ENCODE data around the gene NDUFAF5. TPM values are rescaled to one million over a fixed set of nuclear protein-coding genes. Genes with fewer than 3 reads are reported as not detected.

NDUFAF5 gene
- total and polyA plus RNA-seq, 2 of the 8 experiments (the other 6 are each of a cell fraction or from before 2014, with no cell fraction given), result 11.8 to 32.3 TPM

DNA sequence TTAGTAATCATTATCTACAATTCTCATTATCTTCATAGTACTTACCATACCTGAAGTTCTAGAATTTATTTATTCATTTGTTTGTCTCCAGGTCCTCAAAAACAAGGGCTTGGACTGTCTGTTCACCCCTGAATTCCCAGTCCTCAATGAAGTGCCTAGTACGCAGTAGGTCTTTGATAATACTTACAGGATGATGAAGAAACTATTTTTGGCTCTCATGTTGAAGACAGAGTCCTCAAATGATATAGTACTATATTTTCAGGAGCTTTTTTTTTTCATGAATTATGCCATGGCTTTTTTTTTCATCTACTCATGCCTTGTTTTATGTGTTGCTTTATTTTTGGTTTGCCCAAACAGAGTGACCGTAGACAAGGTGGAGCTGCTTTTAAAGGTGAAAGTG is 66.5 kb downstream of the NDUFAF5 start (continued):
- TF ChIP-seq, protein P1, sequence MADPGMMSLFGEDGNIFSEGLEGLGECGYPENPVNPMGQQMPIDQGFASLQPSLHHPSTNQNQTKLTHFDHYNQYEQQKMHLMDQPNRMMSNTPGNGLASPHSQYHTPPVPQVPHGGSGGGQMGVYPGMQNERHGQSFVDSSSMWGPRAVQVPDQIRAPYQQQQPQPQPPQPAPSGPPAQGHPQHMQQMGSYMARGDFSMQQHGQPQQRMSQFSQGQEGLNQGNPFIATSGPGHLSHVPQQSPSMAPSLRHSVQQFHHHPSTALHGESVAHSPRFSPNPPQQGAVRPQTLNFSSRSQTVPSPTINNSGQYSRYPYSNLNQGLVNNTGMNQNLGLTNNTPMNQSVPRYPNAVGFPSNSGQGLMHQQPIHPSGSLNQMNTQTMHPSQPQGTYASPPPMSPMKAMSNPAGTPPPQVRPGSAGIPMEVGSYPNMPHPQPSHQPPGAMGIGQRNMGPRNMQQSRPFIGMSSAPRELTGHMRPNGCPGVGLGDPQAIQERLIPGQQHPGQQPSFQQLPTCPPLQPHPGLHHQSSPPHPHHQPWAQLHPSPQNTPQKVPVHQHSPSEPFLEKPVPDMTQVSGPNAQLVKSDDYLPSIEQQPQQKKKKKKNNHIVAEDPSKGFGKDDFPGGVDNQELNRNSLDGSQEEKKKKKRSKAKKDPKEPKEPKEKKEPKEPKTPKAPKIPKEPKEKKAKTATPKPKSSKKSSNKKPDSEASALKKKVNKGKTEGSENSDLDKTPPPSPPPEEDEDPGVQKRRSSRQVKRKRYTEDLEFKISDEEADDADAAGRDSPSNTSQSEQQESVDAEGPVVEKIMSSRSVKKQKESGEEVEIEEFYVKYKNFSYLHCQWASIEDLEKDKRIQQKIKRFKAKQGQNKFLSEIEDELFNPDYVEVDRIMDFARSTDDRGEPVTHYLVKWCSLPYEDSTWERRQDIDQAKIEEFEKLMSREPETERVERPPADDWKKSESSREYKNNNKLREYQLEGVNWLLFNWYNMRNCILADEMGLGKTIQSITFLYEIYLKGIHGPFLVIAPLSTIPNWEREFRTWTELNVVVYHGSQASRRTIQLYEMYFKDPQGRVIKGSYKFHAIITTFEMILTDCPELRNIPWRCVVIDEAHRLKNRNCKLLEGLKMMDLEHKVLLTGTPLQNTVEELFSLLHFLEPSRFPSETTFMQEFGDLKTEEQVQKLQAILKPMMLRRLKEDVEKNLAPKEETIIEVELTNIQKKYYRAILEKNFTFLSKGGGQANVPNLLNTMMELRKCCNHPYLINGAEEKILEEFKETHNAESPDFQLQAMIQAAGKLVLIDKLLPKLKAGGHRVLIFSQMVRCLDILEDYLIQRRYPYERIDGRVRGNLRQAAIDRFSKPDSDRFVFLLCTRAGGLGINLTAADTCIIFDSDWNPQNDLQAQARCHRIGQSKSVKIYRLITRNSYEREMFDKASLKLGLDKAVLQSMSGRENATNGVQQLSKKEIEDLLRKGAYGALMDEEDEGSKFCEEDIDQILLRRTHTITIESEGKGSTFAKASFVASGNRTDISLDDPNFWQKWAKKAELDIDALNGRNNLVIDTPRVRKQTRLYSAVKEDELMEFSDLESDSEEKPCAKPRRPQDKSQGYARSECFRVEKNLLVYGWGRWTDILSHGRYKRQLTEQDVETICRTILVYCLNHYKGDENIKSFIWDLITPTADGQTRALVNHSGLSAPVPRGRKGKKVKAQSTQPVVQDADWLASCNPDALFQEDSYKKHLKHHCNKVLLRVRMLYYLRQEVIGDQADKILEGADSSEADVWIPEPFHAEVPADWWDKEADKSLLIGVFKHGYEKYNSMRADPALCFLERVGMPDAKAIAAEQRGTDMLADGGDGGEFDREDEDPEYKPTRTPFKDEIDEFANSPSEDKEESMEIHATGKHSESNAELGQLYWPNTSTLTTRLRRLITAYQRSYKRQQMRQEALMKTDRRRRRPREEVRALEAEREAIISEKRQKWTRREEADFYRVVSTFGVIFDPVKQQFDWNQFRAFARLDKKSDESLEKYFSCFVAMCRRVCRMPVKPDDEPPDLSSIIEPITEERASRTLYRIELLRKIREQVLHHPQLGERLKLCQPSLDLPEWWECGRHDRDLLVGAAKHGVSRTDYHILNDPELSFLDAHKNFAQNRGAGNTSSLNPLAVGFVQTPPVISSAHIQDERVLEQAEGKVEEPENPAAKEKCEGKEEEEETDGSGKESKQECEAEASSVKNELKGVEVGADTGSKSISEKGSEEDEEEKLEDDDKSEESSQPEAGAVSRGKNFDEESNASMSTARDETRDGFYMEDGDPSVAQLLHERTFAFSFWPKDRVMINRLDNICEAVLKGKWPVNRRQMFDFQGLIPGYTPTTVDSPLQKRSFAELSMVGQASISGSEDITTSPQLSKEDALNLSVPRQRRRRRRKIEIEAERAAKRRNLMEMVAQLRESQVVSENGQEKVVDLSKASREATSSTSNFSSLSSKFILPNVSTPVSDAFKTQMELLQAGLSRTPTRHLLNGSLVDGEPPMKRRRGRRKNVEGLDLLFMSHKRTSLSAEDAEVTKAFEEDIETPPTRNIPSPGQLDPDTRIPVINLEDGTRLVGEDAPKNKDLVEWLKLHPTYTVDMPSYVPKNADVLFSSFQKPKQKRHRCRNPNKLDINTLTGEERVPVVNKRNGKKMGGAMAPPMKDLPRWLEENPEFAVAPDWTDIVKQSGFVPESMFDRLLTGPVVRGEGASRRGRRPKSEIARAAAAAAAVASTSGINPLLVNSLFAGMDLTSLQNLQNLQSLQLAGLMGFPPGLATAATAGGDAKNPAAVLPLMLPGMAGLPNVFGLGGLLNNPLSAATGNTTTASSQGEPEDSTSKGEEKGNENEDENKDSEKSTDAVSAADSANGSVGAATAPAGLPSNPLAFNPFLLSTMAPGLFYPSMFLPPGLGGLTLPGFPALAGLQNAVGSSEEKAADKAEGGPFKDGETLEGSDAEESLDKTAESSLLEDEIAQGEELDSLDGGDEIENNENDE (IDR thresholded peaks at IDR 0.05; ENCODE audit: insufficient replicate concordance, low read length), result no peak
- TF ChIP-seq TBP (IDR thresholded peaks at IDR 0.05; ENCODE audit: low read depth, low read length), result no peak
- TF ChIP-seq ZNF274 (IDR thresholded peaks at IDR 0.05; ENCODE audit: borderline replicate concordance, extremely low read depth, low read length), result no peak
- no peak for TF ChIP-seq TAF7 (optimal IDR thresholded peaks at IDR 0.05; ENCODE audit: borderline replicate concordance, low read depth, low read length)
- TF ChIP-seq, protein P2, sequence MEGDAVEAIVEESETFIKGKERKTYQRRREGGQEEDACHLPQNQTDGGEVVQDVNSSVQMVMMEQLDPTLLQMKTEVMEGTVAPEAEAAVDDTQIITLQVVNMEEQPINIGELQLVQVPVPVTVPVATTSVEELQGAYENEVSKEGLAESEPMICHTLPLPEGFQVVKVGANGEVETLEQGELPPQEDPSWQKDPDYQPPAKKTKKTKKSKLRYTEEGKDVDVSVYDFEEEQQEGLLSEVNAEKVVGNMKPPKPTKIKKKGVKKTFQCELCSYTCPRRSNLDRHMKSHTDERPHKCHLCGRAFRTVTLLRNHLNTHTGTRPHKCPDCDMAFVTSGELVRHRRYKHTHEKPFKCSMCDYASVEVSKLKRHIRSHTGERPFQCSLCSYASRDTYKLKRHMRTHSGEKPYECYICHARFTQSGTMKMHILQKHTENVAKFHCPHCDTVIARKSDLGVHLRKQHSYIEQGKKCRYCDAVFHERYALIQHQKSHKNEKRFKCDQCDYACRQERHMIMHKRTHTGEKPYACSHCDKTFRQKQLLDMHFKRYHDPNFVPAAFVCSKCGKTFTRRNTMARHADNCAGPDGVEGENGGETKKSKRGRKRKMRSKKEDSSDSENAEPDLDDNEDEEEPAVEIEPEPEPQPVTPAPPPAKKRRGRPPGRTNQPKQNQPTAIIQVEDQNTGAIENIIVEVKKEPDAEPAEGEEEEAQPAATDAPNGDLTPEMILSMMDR (IDR thresholded peaks at IDR 0.05; ENCODE audit: control extremely low read depth in 1 of 3, insufficient read depth in 1 of 3, low read depth in 1 of 3, low read length in 3 of 3), result no peak
- no peak for TF ChIP-seq CREB1 (IDR thresholded peaks at IDR 0.05)
- no peak for TF ChIP-seq SP2 (IDR thresholded peaks at IDR 0.05; ENCODE audit: low read length)
- TF ChIP-seq, protein P3, sequence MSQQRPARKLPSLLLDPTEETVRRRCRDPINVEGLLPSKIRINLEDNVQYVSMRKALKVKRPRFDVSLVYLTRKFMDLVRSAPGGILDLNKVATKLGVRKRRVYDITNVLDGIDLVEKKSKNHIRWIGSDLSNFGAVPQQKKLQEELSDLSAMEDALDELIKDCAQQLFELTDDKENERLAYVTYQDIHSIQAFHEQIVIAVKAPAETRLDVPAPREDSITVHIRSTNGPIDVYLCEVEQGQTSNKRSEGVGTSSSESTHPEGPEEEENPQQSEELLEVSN (IDR thresholded peaks at IDR 0.05), result no peak
- no peak for TF ChIP-seq RBBP5 (IDR thresholded peaks at IDR 0.05; ENCODE audit: borderline replicate concordance, low read depth, low read length)
